Natural killer cell (primary cell): ENCODE measurements around the gene DPH3. TPM values are rescaled to one million over a fixed set of nuclear protein-coding genes. Genes with fewer than 3 reads are reported as not detected.

Experiments
- ATAC-seq, 3 donors: fragments of 150-1000 bp in 2 of 3; fragments of 200-7000 bp in 1 of 3; cut with Tn5 transposase; 1 replicate in 1 of 3; 2 replicates in 2 of 3; pipeline ENCODE4 v1.10.0; 2021; ENCODE audit warnings: mild to moderate bottlenecking in 2 of 3, moderate library complexity in 2 of 3
- DNase-seq, 2 donors: peaks; one replicate each; pipeline versions ENCODE4 v3.0.0 to v3.0.0-alpha.2; 2013 to 2021; ENCODE audit warnings: mixed read lengths in 1 of 2
- H3K27ac ChIP-seq: one replicate; pipeline ENCODE4 v1.5.1; 2013; ENCODE audit warnings: mild to moderate bottlenecking, low read length
- H3K27me3 ChIP-seq: one replicate; pipeline ENCODE4 v1.6.1; 2013; ENCODE audit warnings: low read length; ENCODE audit not compliant: control insufficient read depth, insufficient read depth
- H3K36me3 ChIP-seq: one replicate; pipeline ENCODE4 v1.6.1; 2013; ENCODE audit warnings: low read length; ENCODE audit not compliant: control insufficient read depth, insufficient read depth
- H3K4me1 ChIP-seq: one replicate; pipeline ENCODE4 v1.6.1; 2013; ENCODE audit warnings: low read length; ENCODE audit not compliant: control insufficient read depth, insufficient read depth
- H3K4me3 ChIP-seq: one replicate; pipeline ENCODE4 v1.5.1; 2013; ENCODE audit warnings: low read length
- H3K9me3 ChIP-seq: one replicate; pipeline ENCODE4 v1.6.1; 2013; ENCODE audit warnings: low read length; ENCODE audit not compliant: control insufficient read depth, insufficient read depth
- H3K27ac Mint-ChIP-seq, 2 donors: one replicate each; pipeline ENCODE4 v1.8.0; 2022; ENCODE audit warnings: mild to moderate bottlenecking in 2 of 2, mixed read lengths in 2 of 2, moderate library complexity in 1 of 2
- H3K27me3 Mint-ChIP-seq, 2 donors: one replicate each; pipeline ENCODE4 v1.8.0; 2022; ENCODE audit warnings: low read depth in 2 of 2, mixed read lengths in 2 of 2
- H3K36me3 Mint-ChIP-seq: one replicate; pipeline ENCODE4 v1.8.0; 2022; ENCODE audit warnings: mixed read lengths
- H3K4me1 Mint-ChIP-seq, 2 donors: one replicate each; pipeline ENCODE4 v1.8.0; 2022; ENCODE audit warnings: mixed read lengths in 2 of 2
- H3K4me3 Mint-ChIP-seq: one replicate; pipeline ENCODE4 v1.8.0; 2022; ENCODE audit warnings: mild to moderate bottlenecking, moderate library complexity, mixed read lengths
- H3K9me3 Mint-ChIP-seq, 2 donors: one replicate each; pipeline ENCODE4 v1.8.0; 2022; ENCODE audit warnings: mixed read lengths in 2 of 2
- WGBS: methylation state at CpG from one replicate; pipeline ENCODE4 v1.1.7; 2013; ENCODE audit warnings: missing lambda C conversion rate; ENCODE audit not compliant: insufficient coverage; 5-methylcytosine and 5-hydroxymethylcytosine counted together
- intact Hi-C: fragments of 100-400 bp; cut with micrococcal nuclease; formaldehyde crosslinking; loops from one replicate; pipeline ENCODE4 v1.14.2; 2022
- total RNA-seq, 4 donors: library from RNA; stranded (reverse); fragments of 120-200 nt in 1 of 4; gene quantifications; one replicate each; pipeline versions ENCODE4 v1.2.3 to v1.2.4, GENCODE V29; 2013 to 2022
- TF ChIP-seq, protein P1 (sequence below): fragments of 200-600 bp; IDR thresholded peaks from one replicate; pipeline ENCODE4 v1.8.0; 2022; ENCODE audit warnings: antibody characterized with exemption

Gene DPH3
- total RNA-seq, 3 donors from 2014 or later (not counting 1 experiment from before 2014, with no cell fraction given) = 20.4 to 27.3 (median 22.8) TPM

DNA sequence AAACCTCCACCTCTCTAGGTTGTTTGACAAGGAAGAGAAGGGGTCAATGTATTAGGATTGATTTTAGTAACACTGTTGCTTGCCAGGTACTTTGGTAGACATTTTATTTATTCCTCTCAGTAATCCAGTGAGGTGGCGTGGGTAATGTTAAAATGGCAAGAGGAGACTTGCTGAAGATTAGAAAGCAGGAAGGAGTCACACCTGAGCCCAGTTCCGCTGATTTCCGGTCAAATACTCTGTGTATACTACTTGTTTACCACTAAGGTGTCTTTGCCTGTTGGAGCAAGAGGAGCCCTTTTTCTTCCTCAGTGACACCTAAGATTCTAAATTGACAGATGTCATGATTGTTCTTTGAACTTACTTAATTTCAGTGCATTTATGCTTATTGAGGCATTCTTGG, 2.0 kb upstream of the DPH3 start:
- H3K4me3 ChIP-seq = no peak overlapping the region

DNA sequence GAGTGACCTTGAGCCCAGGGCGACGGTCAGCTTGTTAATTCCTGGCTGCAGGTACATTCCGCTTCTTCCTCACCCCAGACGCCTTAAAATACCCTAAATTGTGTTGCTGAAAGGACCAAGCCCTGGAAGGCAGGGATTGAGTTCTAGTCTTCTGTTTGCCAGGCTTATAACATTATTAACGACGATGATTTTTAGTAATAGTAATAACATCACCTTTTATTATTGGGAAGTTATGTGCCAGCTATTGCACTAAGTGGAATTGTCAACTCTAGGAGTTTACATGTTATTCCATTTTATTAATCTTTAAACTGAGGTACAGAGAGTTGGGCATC, 678 bp upstream of the DPH3 start:
- Histone ChIP-seq H3K36me3 (peaks cover 10% of the 10 kb centered on the region), H3K9me3 (no peaks in the 10 kb centered on the region), H3K4me1 (peaks cover 11% of the 10 kb centered on the region), H3K27me3 (no peaks in the 10 kb centered on the region), H3K27ac (peak overlapping the region; percentile 99), H3K4me3 (peak overlapping the region; percentile 99)
- no peak for ATAC-seq
- H3K27ac Mint-ChIP-seq = peak overlapping the region; percentile 89 to 95
- H3K27me3 Mint-ChIP-seq = no peaks in the 10 kb centered on the region
- H3K36me3 Mint-ChIP-seq = no peaks in the 10 kb centered on the region
- TF ChIP-seq, protein P1, sequence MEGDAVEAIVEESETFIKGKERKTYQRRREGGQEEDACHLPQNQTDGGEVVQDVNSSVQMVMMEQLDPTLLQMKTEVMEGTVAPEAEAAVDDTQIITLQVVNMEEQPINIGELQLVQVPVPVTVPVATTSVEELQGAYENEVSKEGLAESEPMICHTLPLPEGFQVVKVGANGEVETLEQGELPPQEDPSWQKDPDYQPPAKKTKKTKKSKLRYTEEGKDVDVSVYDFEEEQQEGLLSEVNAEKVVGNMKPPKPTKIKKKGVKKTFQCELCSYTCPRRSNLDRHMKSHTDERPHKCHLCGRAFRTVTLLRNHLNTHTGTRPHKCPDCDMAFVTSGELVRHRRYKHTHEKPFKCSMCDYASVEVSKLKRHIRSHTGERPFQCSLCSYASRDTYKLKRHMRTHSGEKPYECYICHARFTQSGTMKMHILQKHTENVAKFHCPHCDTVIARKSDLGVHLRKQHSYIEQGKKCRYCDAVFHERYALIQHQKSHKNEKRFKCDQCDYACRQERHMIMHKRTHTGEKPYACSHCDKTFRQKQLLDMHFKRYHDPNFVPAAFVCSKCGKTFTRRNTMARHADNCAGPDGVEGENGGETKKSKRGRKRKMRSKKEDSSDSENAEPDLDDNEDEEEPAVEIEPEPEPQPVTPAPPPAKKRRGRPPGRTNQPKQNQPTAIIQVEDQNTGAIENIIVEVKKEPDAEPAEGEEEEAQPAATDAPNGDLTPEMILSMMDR = no peak
- intact Hi-C loops = loop anchor here (1.0 to 10.0 kb wide), 2 partner anchors 285 to 969 kb away; no protein-coding TSS in a partner anchor
- H3K4me1 Mint-ChIP-seq = peaks cover 6 to 15% of the 10 kb centered on the region in 2 donors
- 0% methylated on average over 4 of the region's 6 CpGs for WGBS
- peak overlapping the region; percentile 96 for H3K4me3 Mint-ChIP-seq
- H3K9me3 Mint-ChIP-seq = no peaks in the 10 kb centered on the region
- DNase-seq = no peak

More for the DNA sequence above, 2.0 kb upstream of the DPH3 start:
- Histone ChIP-seq H3K4me1 (peaks cover 11% of the 10 kb centered on the region), H3K36me3 (peaks cover 10% of the 10 kb centered on the region), H3K27ac (no peak overlapping the region), H3K27me3 (no peaks in the 10 kb centered on the region), H3K9me3 (no peaks in the 10 kb centered on the region)
- no peak for ATAC-seq
- WGBS = 87% methylated on average over 3 of the region's 3 CpGs
- H3K4me1 Mint-ChIP-seq = peaks cover 6 to 15% of the 10 kb centered on the region in 2 donors
- intact Hi-C loops = loop anchor here (10.0 kb wide), 1 partner anchor 968 kb away; no protein-coding TSS in a partner anchor
- H3K27ac Mint-ChIP-seq = peak overlapping the region; percentile 54 to 95
- no peak for DNase-seq
- H3K9me3 Mint-ChIP-seq = no peaks in the 10 kb centered on the region
- H3K36me3 Mint-ChIP-seq = peaks cover 2% of the 10 kb centered on the region
- H3K4me3 Mint-ChIP-seq = no peak overlapping the region
- TF ChIP-seq, protein P1 = no peak
- H3K27me3 Mint-ChIP-seq = no peaks in the 10 kb centered on the region

DNA sequence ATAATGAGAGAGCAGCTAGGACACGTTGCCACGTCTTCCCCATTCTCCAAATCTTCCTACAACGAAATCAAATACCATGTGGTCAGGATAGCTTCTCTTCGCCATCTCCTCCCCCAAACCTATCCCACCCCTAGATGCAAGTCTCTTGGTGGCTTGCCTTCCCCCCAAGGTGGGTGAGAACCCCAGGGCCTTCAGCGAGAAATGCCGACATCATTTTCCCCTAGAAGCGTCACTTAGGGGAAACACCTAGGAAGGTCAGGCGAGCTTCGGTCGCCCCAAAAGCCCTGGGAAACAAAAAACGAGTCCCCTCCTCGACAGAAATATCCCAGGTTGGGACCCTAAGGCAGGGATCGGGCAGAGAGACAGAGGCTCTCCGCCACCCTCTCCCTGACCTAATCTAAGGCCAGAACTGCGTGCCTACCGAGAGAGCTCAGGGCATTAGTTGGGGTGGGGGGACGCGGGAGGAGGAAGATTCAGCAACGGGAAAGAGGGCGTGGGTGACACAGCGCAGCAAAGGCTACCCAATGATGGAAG, 502 bp downstream of the DPH3 start:
- Mint-ChIP-seq H3K9me3 (no peaks in the 10 kb centered on the region), H3K4me1 (peaks cover 6 to 15% of the 10 kb centered on the region in 2 donors), H3K27ac (peak overlapping the region; percentile 89 to 95), H3K27me3 (no peaks in the 10 kb centered on the region), H3K4me3 (peak overlapping the region; percentile 96), H3K36me3 (peaks cover 6% of the 10 kb centered on the region)
- Histone ChIP-seq H3K36me3 (peaks cover 16% of the 10 kb centered on the region), H3K27ac (peak overlapping the region; percentile 99), H3K4me3 (peak overlapping the region; percentile 99), H3K9me3 (no peaks in the 10 kb centered on the region), H3K4me1 (peaks cover 11% of the 10 kb centered on the region), H3K27me3 (no peaks in the 10 kb centered on the region)
- ATAC-seq (no peak), DNase-seq (no peak)
- WGBS = under 1% methylated on average over 21 of the region's 21 CpGs
- intact Hi-C loops = loop anchor here (10.0 kb wide), 1 partner anchor 971 kb away; no protein-coding TSS in a partner anchor
- TF ChIP-seq, protein P1 = no peak

DNA sequence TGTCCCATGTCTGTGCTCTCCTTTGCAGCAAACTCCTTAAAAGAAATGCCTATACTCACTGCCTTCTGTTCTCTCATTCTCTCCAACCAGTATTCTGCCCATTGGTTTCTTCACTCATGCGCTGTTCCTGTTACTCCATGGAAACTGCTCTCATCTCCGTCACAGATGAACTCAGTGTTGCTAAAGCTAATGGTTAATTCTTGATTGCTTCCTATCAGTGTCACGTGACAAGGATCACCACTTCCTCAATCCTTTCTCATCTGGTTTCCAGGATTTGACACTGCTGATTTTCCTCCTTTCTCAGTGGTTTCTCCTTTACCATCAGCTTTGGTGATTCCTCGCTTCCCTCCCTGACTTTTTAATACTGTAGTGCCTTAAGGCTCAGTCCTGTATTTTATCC, 2.6 kb downstream of the DPH3 start:
- no peaks in the 10 kb centered on the region for H3K9me3 ChIP-seq
- intact Hi-C loops = loop anchor here (10.0 kb wide), 1 partner anchor 973 kb away; no protein-coding TSS in a partner anchor
- peaks cover 24% of the 10 kb centered on the region for H3K36me3 ChIP-seq
- Mint-ChIP-seq H3K4me3 (no peak overlapping the region), H3K4me1 (peaks cover 6 to 15% of the 10 kb centered on the region in 2 donors), H3K27ac (no peak overlapping the region), H3K36me3 (peaks cover 6% of the 10 kb centered on the region), H3K27me3 (no peaks in the 10 kb centered on the region), H3K9me3 (no peaks in the 10 kb centered on the region)
- TF ChIP-seq, protein P1 = no peak
- no peak overlapping the region for H3K27ac ChIP-seq
- DNase-seq (no peak), ATAC-seq (no peak)
- WGBS = 88% methylated on average over 4 of the region's 4 CpGs
- peaks cover 11% of the 10 kb centered on the region for H3K4me1 ChIP-seq
- no peaks in the 10 kb centered on the region for H3K27me3 ChIP-seq
- H3K4me3 ChIP-seq = no peak overlapping the region
